Activated effector memory CD4-positive, alpha-beta T cell treated with Interleukin-2 at 50 U/mL for 16 hours (primary cell): ENCODE data around the gene ATP2A1.
"Not testable (repeated sequence)": the region's sequence is repeated elsewhere in the genome, so short reads cannot be mapped to it uniquely, and the experiment has no call there.

Experiments used
- DNase-seq: peaks from one replicate; pipeline ENCODE4 v3.0.0-alpha.2; 2020

The ATP2A1 gene

DNA sequence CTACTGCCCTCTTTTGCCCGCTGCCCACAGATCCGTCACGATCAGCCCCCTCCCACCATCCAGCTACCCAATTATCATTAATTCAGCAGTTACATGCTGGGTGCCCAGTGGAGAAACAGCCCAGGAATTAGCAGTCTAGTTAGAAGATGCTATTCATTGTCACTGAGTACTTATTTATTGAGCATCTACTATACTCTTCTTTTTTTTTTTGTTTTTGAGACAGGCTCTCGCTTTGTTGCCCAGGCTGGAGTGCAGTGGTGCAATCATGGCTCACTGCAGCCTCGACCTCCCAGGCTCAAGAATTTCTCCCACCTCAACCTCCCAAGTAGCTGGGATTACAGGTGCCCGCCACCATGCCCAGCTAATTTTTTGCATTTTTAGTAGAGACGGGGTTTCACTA lies 61.5 kb downstream of the ATP2A1 start:
- not testable (repeated sequence) for DNase-seq

DNA sequence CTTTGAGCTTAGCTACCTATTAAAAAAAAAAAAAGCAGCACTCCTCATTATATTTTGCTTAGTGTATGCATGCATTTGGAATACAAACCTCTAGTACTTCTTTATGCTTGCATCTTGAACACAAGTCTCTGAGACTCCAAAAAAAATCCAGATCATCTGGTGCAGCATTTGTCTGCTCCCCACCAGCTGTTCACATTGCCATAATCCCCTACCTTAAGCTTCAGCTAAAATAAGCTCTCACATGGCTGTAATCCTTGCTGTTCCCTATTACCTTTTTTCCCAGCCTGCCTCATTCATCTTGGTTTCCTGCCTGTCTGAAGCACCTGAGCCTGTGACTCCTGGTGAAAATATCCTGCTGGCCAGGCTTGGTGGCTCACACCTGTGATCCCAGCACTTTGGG lies 65.0 kb downstream of the ATP2A1 start:
- DNase-seq: no peak

DNA sequence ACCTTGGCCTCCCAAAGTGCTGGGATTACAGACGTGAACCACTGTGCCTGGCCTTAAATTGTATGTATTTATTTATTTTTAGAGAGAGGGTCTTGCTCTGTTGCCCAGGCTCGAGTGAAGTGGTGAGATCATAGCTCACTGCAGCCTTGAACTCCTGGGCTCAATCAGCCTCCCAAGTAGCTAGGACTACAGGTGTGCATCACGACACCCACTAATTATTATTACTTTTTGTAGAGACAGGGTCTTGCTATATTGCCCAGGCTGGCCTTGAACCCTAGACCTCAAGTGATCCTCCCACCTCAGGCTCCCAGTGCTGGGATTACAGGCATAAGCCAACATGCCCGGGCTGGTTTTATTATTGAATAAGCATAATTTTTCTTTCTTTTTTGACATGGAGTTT lies 68.4 kb downstream of the ATP2A1 start:
- no peak for DNase-seq

DNA sequence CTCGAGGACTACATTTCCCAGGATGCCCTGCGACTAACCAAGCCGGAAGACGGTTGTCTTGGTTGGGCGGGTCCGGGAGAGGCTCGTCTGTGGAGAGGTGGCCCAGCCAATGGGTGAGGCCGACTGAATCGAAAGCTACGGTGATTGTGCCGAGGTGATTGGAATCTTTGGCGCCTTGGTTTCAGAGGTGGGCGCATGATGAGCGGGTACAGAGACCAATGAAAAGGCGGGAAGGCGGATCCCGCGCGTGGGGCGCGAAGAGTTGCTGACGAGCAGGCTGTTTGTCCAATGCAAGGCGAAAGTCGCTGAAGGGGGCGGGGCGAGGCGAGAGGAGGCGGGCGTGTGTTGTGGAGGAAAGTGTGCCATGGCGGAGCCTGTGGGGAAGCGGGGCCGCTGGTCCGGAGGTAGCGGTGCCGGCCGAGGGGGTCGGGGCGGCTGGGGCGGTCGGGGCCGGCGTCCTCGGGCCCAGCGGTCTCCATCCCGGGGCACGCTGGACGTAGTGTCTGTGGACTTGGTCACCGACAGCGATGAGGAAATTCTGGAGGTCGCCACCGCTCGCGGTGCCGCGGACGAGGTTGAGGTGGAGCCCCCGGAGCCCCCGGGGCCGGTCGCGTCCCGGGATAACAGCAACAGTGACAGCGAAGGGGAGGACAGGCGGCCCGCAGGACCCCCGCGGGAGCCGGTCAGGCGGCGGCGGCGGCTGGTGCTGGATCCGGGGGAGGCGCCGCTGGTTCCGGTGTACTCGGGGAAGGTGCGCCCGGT lies 72.5 kb downstream of the ATP2A1 start, which contains the start of gene NFATC2IP:
Gene NFATC2IP (plus strand): TSS at position 290 of the 762 bp plus-strand sequence. CDS start 75 bp downstream, at position 365.
- peak; percentile 99 for DNase-seq

DNA sequence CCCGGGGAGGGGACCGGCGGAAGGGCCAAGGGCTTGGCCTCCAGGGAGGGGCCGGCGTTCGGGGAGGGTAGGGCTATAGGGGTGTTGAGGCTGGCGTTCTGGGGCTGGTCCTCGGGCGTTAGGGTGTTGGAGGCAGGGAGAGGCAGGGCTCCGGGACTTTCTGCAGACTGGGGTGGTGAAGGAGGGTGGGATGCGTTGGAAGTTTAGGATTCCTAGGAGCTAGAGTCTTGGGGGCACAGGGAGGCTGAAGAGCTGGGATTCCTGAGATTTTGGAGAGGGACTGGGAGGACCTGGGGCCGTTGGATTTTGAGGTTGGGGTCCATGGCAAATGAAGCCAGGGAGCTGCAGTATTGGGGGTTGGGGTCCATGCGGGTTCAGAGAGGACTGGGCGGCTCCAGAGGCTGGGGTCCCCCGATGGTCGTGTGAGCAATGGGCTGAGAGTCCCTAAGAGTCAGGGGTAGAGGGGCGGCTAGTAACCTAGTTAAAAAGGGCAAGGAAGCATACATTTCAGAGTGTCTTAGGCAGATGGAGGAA lies 73.2 kb downstream of the ATP2A1 start:
- no peak for DNase-seq
